NCI-H2107 (cell line): Measurements from ENCODE around the gene ZNF860.
"Not testable (repeated sequence)": the region's sequence is repeated elsewhere in the genome, so short reads cannot be mapped to it uniquely, and the experiment has no call there.

Source experiments
- DNase-seq: peaks from one replicate; lab custom pipeline; 2025; lab: John Stamatoyannopoulos, UW

The ZNF860 gene

DNA sequence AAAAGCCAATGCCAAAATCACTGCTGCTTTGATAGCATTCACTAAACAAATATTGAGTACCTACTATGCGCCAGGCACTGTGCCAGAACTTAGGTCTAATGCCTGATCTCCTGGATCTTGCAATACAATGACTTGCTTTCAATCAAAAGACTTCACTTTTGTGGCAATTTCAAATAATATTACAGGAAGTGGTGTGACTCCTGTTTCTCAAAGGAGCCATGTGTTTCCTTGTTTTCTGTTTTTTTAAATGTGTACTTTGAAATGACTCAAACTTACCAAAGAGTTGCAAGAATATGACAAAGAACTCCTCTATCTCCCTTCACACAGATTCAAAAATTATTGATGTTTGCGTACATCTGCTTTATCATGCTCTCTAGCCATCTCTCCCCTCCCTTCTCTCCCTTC lies 18.7 kb upstream of the ZNF860 start:
- DNase-seq: no peak

DNA sequence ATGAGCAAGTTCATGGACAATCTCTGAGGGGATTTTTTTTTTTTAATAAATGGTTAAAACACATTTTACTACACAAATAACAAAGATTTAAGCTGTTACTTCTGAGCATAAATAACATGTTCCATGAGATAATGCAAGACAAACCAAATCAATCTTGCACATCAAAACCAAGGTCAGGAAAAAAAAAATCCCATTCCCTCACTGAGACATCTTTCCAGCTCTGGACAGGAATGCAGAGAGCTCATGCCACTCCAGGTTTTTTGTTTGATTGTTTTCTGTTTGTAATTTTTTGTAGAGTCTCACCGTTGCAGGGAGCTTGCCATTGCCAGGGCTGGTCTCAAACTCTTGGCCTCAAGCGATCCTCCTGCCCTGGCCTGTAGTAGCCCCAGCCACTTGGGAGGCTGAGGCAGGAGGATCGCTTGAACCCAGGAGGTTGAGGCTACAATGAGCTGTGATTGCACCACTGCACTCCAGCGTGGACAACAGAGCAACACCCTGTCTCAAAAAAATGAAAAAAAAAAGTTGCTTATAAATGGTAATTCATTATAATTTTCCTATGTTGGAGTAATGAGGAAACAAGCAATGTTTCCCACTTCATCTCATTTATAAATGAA lies 14.5 kb upstream of the ZNF860 start:
- DNase-seq: no peak

- no peak for DNase-seq
Measured at GRCh38 chr3:31967592-31967991, 14.0 kb upstream of the ZNF860 start.

GRCh38 chr3:31968369-31968926 lies 13.1 kb upstream of the ZNF860 start:
- DNase-seq: no peak

GRCh38 chr3:31968927-31969418 lies 12.6 kb upstream of the ZNF860 start:
- no peak for DNase-seq

DNA sequence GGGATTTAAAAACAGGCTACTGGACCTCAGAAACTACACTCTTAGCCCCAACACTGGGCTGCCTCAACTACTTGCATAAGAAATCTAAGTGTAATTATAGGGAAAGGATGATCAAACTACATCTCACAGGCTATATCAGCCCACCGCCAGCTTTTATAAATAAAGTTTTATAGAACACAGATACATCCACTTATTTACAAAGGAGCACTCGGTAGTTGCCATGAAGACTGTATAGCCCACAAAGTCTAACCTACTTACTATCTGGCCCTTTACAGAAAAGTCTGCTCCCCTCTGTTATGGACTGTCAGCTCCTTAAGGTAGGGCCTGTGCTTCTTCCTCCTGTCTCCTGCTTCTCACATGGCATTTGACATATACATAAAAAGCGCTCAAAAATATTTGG lies 9.9 kb upstream of the ZNF860 start:
- DNase-seq: no peak

GRCh38 chr3:31973081-31973480 lies 8.5 kb upstream of the ZNF860 start:
- DNase-seq: no peak

GRCh38 chr3:31973837-31974236 lies 7.7 kb upstream of the ZNF860 start:
- DNase-seq: no peak

DNA sequence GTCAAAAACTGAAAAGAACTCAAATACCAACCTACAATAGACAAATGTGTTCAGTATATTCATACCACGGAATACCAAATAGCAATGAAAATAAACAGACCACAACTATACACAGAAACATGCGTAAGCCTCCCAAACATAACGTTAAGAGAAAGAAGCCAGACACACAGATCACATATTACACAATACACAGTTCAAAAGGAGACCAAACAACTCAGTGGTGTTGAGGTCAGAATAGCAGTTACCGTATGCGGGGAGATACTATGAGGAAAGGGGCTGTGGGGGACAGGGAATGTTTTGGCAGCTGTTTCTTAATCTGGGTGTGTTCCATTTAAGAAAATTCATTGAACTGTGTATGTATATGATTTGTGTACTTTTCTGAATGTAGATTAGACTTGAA lies 7.1 kb upstream of the ZNF860 start:
- DNase-seq: no peak

DNA sequence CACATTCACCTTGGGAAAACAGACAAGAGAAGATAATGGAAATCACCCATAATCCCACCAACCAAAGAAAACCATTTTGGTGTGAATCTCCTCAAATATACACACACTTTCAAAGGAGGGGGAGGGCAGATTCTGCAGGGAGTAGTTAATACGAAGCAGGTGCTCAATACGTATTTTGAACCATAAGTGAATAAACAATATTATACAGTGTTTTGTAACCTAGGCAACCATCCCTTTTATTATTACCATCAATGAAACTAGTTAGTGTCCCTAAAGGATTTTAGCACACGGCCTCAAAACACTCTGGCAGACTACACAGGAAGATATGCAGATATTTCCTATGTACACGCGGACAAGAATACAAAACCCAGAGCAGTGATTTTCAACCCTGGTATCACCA lies 6.6 kb upstream of the ZNF860 start:
- DNase-seq: no peak

DNA sequence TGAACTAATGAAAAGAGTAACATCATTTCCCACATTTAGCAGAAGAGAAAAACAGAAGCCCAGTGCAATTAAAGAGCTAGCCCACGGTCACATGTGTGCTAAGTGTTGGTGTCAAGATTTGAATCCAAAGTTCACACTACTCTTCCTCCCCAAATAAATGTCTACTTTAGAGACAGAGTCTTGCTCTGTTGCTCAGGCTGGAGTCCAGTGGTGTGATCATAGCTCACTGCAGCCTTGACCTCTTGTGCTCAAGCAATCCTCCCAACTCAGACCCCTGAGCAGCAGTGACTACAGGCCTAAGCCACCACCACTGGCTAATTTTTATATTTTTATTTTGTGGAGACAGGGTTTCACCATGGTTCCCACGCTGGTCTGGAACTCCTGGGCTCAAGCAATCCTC lies 5.2 kb upstream of the ZNF860 start:
- DNase-seq: no peak

- DNase-seq: no peak
Measured at GRCh38 chr3:31977736-31978135, 3.8 kb upstream of the ZNF860 start.

- no peak for DNase-seq
Measured at GRCh38 chr3:31978553-31978952, 3.0 kb upstream of the ZNF860 start.

DNA sequence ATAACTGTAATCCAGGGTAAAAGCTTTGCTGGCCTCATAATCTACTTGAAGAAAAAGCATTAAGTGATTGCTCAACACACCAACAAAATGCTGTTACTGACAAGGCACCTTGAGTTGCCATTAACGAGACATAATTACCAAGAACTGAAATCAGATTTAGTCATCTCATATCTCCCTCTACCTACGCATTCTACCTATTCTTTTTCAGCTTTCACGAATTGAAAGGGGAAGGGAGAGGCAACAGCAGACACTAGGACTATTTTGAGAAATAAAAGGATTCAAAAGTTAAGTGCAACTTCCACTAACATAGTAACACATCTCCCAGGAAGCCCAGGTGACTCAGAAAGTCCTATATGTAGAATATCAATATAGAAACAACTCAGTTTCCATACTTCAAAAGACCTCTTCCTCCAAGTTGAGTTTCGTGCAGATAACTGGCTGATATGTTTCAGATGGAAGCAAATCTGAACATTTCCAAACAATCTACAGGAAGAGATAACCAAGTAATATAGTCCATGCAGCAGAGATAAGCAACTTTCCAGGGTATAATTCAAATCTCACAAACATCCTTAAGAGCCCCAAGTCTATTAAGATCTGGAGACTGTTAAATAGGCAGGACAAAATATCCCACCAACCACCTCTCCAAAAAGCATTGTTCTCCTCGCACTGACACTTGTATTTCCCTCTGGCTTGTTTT lies 2.4 kb upstream of the ZNF860 start:
- no peak for DNase-seq

DNA sequence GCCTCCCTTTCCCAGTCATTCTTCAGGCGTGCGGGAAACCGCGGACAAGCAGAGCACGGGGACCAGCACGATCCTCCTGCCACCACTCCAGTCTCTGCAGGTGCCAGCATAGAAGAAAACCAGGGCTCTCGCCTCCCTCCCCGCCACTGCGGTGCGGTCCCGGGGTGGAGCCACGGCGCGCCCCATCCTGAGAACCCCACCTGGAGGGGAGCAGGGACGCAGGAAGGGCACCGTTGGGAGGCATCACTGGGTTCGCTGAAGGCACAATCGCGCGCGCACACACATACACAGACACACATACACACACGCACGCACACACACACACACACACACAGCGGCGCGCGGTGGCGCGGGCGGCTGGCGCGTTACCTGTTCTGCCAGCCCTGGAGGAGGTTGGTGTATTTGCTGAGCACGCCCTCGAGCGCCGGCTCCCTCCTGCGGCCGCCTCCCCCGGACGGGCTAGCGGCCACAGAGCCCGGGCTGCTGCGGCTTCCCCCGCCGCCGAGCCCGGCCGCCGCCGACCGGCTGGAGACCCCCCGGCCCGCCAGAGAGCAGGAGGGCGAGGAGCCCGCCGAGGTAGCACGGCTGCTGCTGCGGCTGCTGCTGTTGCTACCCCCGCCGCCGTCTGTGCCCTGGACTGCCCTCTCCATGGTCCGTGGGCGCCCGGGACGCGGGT lies 882 bp upstream of the ZNF860 start:
- DNase-seq: no peak

DNA sequence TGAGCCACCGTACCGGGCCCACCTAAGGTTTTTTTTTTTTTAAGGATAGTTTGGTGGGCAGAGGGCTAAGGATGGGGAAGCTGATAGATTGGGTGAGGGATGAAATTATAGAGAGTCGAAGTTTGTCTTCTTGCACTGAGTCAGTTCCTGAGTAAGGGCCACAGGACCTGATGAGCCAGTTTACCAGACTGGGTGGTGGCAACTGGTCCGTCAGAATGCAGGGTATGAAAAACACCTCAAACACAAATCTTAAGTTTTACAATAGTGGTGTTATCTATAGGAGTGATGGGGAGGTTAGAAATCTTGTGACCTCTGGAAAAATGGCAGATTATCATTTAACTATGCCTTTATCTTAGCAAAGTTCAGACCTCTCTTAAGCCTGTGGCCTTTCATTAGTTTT lies 2.8 kb downstream of the ZNF860 start:
- DNase-seq: no peak

DNA sequence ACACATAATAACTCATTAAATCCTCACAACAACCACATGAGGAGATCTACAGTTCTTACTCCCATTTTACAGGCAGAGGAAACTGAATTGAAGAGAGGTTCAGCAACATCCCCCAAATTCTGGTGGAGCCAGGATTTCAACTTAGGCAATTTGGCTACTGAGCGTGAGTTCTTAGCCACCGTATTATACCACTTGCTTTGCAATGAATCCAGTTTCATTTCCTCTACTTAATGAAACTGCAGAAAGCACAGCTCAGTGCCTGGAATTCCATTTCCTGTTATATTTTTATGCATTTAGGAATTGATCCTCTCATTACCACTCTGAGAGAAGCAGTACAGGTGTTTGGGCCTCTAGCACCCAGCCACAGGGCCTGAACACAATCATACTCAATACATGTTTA lies 4.3 kb downstream of the ZNF860 start:
- DNase-seq: no peak

DNA sequence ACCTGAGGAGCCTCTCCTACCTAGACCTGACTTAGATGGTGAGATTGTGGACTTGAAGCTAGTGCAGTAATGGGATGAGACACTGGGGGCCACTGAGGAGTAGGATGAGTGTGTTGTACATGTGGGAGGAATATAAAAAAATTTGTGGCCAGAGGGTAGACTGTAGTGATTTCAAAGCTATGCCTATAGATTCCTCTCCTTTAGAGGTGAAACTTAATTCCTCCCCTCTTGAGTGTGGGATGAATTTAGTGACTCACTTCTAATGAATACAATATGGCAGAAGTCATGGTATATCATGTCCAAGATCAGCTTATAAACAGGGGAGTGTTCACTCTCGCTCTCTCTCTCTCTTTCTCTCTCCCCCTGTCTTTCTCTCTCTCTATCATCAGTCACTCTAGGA lies 6.7 kb downstream of the ZNF860 start:
- no peak for DNase-seq

GRCh38 chr3:31992995-31993394 lies 11.4 kb downstream of the ZNF860 start:
- not testable (repeated sequence) for DNase-seq

DNA sequence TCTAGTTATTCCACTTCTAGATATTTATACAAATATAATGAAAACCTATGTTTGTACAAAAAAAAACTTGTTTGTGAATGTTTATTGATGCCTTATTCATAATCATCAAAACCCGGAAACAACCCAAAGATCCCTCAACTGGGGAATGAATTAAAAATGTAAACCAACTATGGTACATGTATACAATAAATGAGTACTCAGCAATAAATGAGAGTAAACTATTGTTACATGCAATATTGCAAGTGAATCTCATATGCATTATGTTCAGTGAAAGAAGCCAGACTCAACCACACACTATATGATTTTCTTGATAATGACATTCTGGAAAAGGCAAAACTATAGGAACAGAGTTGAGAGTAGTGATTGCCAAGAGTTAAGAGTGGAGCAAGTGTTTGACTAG lies 12.3 kb downstream of the ZNF860 start:
- DNase-seq: no peak

- not testable (repeated sequence) for DNase-seq
Measured at GRCh38 chr3:31995026-31995425, 13.5 kb downstream of the ZNF860 start.

- no peak for DNase-seq
Measured at GRCh38 chr3:31996195-31996594, 14.6 kb downstream of the ZNF860 start.

DNA sequence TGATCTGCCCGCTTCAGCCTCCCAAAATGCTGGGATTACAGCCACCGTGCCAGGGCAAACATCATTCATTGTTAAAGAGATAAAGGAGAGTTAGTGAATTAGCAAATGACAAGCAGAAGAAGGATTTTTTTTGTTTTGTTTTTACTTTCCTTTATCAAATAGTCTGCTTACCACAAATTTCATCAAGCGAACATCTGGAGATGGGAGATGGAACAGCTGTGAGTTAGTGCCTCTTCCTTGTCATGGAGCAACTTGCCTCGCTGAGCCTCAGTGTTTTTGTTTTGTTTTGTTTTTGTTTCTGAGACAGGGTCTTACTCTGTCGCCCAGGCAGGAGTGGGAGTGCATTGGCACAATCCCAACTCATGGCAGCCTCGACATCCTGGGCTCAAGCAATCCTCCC lies 15.9 kb downstream of the ZNF860 start:
- DNase-seq: no peak
